Measurements from ENCODE around the gene LRCOL1. TPM values are rescaled to one million over a fixed set of nuclear protein-coding genes. Genes with fewer than 3 reads are reported as not detected.

Gene LRCOL1
- polyA plus RNA-seq, 3 donors, result not detected

- no peaks in the 10 kb centered on the region for H3K79me2 ChIP-seq (ENCODE audit: insufficient read depth, low read length)
- H3K36me3 Mint-ChIP-seq, result peaks cover 20 to 56% of the 10 kb centered on the region in 2 donors
- peaks cover 0 to 1% (median 0%) of the 10 kb centered on the region in 3 donors for H3K27me3 Mint-ChIP-seq (ENCODE audit: low read depth in 3 of 3)
These were observed 38.3 kb downstream of the LRCOL1 start for GRCh38 chr12:132572106-132572505.

GRCh38 chr12:132571598-132571997, 38.8 kb downstream of the LRCOL1 start:
- intact Hi-C loops (cut with micrococcal nuclease), result no loop called here
- no peak for TF ChIP-seq CTCF (IDR thresholded peaks at IDR 0.05)
- Histone ChIP-seq H3K36me3 (replicated peaks in 1 of 2; ENCODE audit: control insufficient read depth in 1 of 2, insufficient read depth in 2 of 2, low read length in 2 of 2) (peaks cover 40 to 43% of the 10 kb centered on the region in 2 donors), H3K9ac (ENCODE audit: insufficient read depth, low read length, poor library complexity, severe bottlenecking) (no peak overlapping the region), H3K79me2 (ENCODE audit: insufficient read depth, low read length) (no peaks in the 10 kb centered on the region), H3K4me3 (replicated peaks in 1 of 3; ENCODE audit: low read depth in 2 of 3, low read length in 3 of 3) (no peak overlapping the region), H3K27me3 (ENCODE audit: control insufficient read depth in 2 of 2, insufficient read depth in 2 of 2, low read length in 2 of 2) (no peaks in the 10 kb centered on the region), H2AFZ (ENCODE audit: insufficient read depth, low read depth, low read length, poor library complexity, severe bottlenecking) (no peak overlapping the region), H3K4me1 (ENCODE audit: control insufficient read depth in 1 of 2, insufficient read depth in 2 of 2, low read length in 2 of 2) (no peaks in the 10 kb centered on the region), H4K20me1 (ENCODE audit: insufficient read depth, low read length) (no peaks in the 10 kb centered on the region), H3K9me3 (replicated peaks in 1 of 2; ENCODE audit: control insufficient read depth in 1 of 2, insufficient read depth in 1 of 2, low read length in 2 of 2) (no peaks in the 10 kb centered on the region), H3K4me2 (replicated peaks; ENCODE audit: extremely low read depth, low read length, poor library complexity, severe bottlenecking) (no peak overlapping the region), H3K27ac (ENCODE audit: low read depth in 1 of 2, low read length in 2 of 2) (no peak overlapping the region)
- peaks cover 0 to 1% (median 0%) of the 10 kb centered on the region in 3 donors for H3K27me3 Mint-ChIP-seq (ENCODE audit: low read depth in 3 of 3)
- no peaks in the 10 kb centered on the region for H3K4me1 Mint-ChIP-seq
- peaks cover 17 to 53% of the 10 kb centered on the region in 2 donors for H3K36me3 Mint-ChIP-seq
- H3K9me3 Mint-ChIP-seq, result no peaks in the 10 kb centered on the region
- no peak overlapping the region for H3K27ac Mint-ChIP-seq
- DNase-seq, result no peak
- WGBS (ENCODE audit: insufficient coverage), result 95% methylated on average over 17 of the region's 20 CpGs
- H3K4me3 Mint-ChIP-seq, result no peak overlapping the region

More at GRCh38 chr12:132572106-132572505, 38.3 kb downstream of the LRCOL1 start:
- Histone ChIP-seq H2AFZ (ENCODE audit: insufficient read depth, low read depth, low read length, poor library complexity, severe bottlenecking) (no peak overlapping the region), H3K27me3 (ENCODE audit: control insufficient read depth in 2 of 2, insufficient read depth in 2 of 2, low read length in 2 of 2) (no peaks in the 10 kb centered on the region), H3K4me1 (ENCODE audit: control insufficient read depth in 1 of 2, insufficient read depth in 2 of 2, low read length in 2 of 2) (no peaks in the 10 kb centered on the region), H3K27ac (ENCODE audit: low read depth in 1 of 2, low read length in 2 of 2) (no peak overlapping the region), H3K4me3 (replicated peaks in 1 of 3; ENCODE audit: low read depth in 2 of 3, low read length in 3 of 3) (no peak overlapping the region), H3K9ac (ENCODE audit: insufficient read depth, low read length, poor library complexity, severe bottlenecking) (no peak overlapping the region), H3K4me2 (replicated peaks; ENCODE audit: extremely low read depth, low read length, poor library complexity, severe bottlenecking) (no peak overlapping the region), H3K9me3 (replicated peaks in 1 of 2; ENCODE audit: control insufficient read depth in 1 of 2, insufficient read depth in 1 of 2, low read length in 2 of 2) (no peaks in the 10 kb centered on the region), H4K20me1 (ENCODE audit: insufficient read depth, low read length) (no peaks in the 10 kb centered on the region), H3K36me3 (replicated peaks in 1 of 2; ENCODE audit: control insufficient read depth in 1 of 2, insufficient read depth in 2 of 2, low read length in 2 of 2) (peaks cover 42 to 48% of the 10 kb centered on the region in 2 donors)
- TF ChIP-seq CTCF (IDR thresholded peaks at IDR 0.05), result no peak
- WGBS (ENCODE audit: insufficient coverage), result 83% methylated on average over 7 of the region's 26 CpGs
- Mint-ChIP-seq H3K4me3 (no peak overlapping the region), H3K27ac (no peak overlapping the region), H3K4me1 (no peaks in the 10 kb centered on the region), H3K9me3 (no peaks in the 10 kb centered on the region)
- intact Hi-C loops (cut with micrococcal nuclease), result no loop called here
- no peak for DNase-seq
